Sigmoid colon (tissue), 7 donors: ENCODE data around the gene CEP250. TPM values are rescaled to one million over a fixed set of nuclear protein-coding genes. Genes with fewer than 3 reads are reported as not detected.

Experiments
- DNase-seq: peaks from one replicate; pipeline ENCODE4 v3.0.0-alpha.2; 2019
- H3K27ac ChIP-seq, 4 donors: fragments of 200-600 bp; sonication (generic); one replicate each; pipeline ENCODE4 v1.5.1; 2016 to 2019; ENCODE audit warnings: mild to moderate bottlenecking in 1 of 4
- H3K27me3 ChIP-seq, 3 donors: fragments of 200-600 bp; sonication (generic); one replicate each; pipeline ENCODE4 v1.5.1; 2019; ENCODE audit warnings: mild to moderate bottlenecking in 1 of 3
- H3K36me3 ChIP-seq, 4 donors: fragments of 200-600 bp; sonication (generic); one replicate each; pipeline ENCODE4 v1.5.1; 2016 to 2019
- H3K4me1 ChIP-seq, 4 donors: fragments of 200-600 bp; sonication (generic); one replicate each; pipeline ENCODE4 v1.5.1; 2017 to 2019
- H3K4me3 ChIP-seq, 4 donors: fragments of 200-600 bp; sonication (generic); one replicate each; pipeline ENCODE4 v1.5.1; 2017 to 2019; ENCODE audit warnings: mild to moderate bottlenecking in 2 of 4, moderate library complexity in 1 of 4
- H3K9me3 ChIP-seq, 4 donors: fragments of 200-600 bp in 3 of 4; sonication (generic) in 3 of 4; one replicate each; pipeline versions ENCODE4 v1.5.1 to v1.6.1; 2013 to 2019
- CTCF ChIP-seq, 4 experiments: fragments of 450-650 bp in 3 of 4; fragments of 200-600 bp in 1 of 4; IDR thresholded peaks; one replicate each; pipeline ENCODE4 v1.5.1; 2016 to 2019; ENCODE audit warnings: antibody characterized with exemption in 4 of 4, mild to moderate bottlenecking in 3 of 4, moderate library complexity in 2 of 4
- EP300 ChIP-seq, 4 donors: sonication (generic); formaldehyde crosslinking; IDR thresholded peaks; one replicate each; pipeline ENCODE4 v1.6.1; 2017; ENCODE audit warnings: antibody characterized with exemption in 4 of 4
- POLR2A ChIP-seq, 2 donors: fragments of 450-650 bp; IDR thresholded peaks; one replicate each; pipeline ENCODE4 v1.6.1; 2016; ENCODE audit warnings: antibody characterized with exemption in 2 of 2, mild to moderate bottlenecking in 2 of 2, moderate library complexity in 2 of 2
- POLR2AphosphoS5 ChIP-seq, 4 donors: sonication (generic); formaldehyde crosslinking; IDR thresholded peaks; one replicate each; pipeline ENCODE4 v1.6.1; 2017; ENCODE audit warnings: antibody characterized with exemption in 4 of 4
- WGBS, 2 donors: extraction: QIAGEN DNeasy Blood & Tissue Kit; methylation state at CpG; one replicate each; pipeline ENCODE4 v1.1.7; 2013; 5-methylcytosine and 5-hydroxymethylcytosine counted together
- intact Hi-C: fragments of 100-400 bp; cut with DNase I; formaldehyde crosslinking; loops from one replicate; pipeline ENCODE4 v1.15.1; 2023
- polyA plus RNA-seq, 3 donors: library from polyadenylated mRNA; stranded (reverse); fragments of 200-250 nt; gene quantifications; one replicate each; pipeline ENCODE4 v1.2.3, GENCODE V29; 2013
- total RNA-seq, 4 donors: library from RNA; depleted of rRNA; stranded (reverse); fragments of >200 nt; gene quantifications; one replicate each; pipeline ENCODE4 v1.1.0, GENCODE V29; 2016
- donor health status: healthy with polysubstance abuse.
- donor health status: Bipolar disorder and iron deficiency.
- donor health status: healthy.

Gene CEP250
- total and polyA plus RNA-seq, 7 donors, result 6.6 to 35.2 (median 16.4) TPM

GRCh38 chr20:35529552-35529951 lies 74.2 kb downstream of the CEP250 start, which contains the start of gene C20orf173:
C20orf173 (minus strand) TSS chr20:35529652; CDS start chr20:35529373, 279 bp downstream.
- 92 to 96% methylated on average over 2 of the region's 2 CpGs for WGBS, 2 donors
- DNase-seq, result no peak
- intact Hi-C loops, result no loop called here
- no peaks in the 10 kb centered on the region for H3K4me1 ChIP-seq
- no peak within 1 kb of the TSS for H3K27ac ChIP-seq
- no peak for TF ChIP-seq POLR2AphosphoS5 (IDR thresholded peaks at IDR 0.05)
- no peak for TF ChIP-seq POLR2A (IDR thresholded peaks at IDR 0.05)
- TF ChIP-seq CTCF (IDR thresholded peaks at IDR 0.05), result no peak
- TF ChIP-seq EP300 (IDR thresholded peaks at IDR 0.05), result no peak
- H3K36me3 ChIP-seq, result no peaks in the 10 kb centered on the region
- no peak within 1 kb of the TSS for H3K4me3 ChIP-seq
- no peaks in the 10 kb centered on the region for H3K27me3 ChIP-seq
- no peaks in the 10 kb centered on the region for H3K9me3 ChIP-seq

- TF ChIP-seq CTCF (IDR thresholded peaks at IDR 0.05), result no peak
- TF ChIP-seq POLR2A (IDR thresholded peaks at IDR 0.05), result no peak
- no peak for TF ChIP-seq POLR2AphosphoS5 (IDR thresholded peaks at IDR 0.05)
- no peak for TF ChIP-seq EP300 (IDR thresholded peaks at IDR 0.05)
- peaks cover 0 to 15% (median 14%) of the 10 kb centered on the region in 4 donors for H3K4me1 ChIP-seq
- H3K9me3 ChIP-seq, result no peaks in the 10 kb centered on the region
- WGBS, 2 donors, result 53 to 59% methylated on average over 11 of the region's 11 CpGs
- H3K36me3 ChIP-seq, result peaks cover 0 to 8% (median 0%) of the 10 kb centered on the region in 4 donors
- no peaks in the 10 kb centered on the region for H3K27me3 ChIP-seq
- no peak overlapping the region for H3K27ac ChIP-seq
- DNase-seq, result no peak
- intact Hi-C loops, result loop anchor here (5.0 to 10.0 kb wide), 4 partner anchors 77 to 158 kb away; partner anchors contain the start of genes CPNE1, NFS1, RBM12 and ROMO1
- no peak overlapping the region for H3K4me3 ChIP-seq
Observed at GRCh38 chr20:35539756-35540212, 84.4 kb downstream of the CEP250 start.

- Histone ChIP-seq H3K9me3 (no peaks in the 10 kb centered on the region), H3K4me3 (peak overlapping the region; percentile 68 to 88 (median 80)), H3K4me1 (peaks cover 0 to 15% (median 14%) of the 10 kb centered on the region in 4 donors), H3K36me3 (peaks cover 0 to 8% (median 0%) of the 10 kb centered on the region in 4 donors), H3K27me3 (no peaks in the 10 kb centered on the region), H3K27ac (peak overlapping the region in 1 of 4 donors; percentile 71)
- 30 to 41% methylated on average over 13 of the region's 13 CpGs for WGBS, 2 donors
- TF ChIP-seq POLR2A (IDR thresholded peaks at IDR 0.05) (no peak), POLR2AphosphoS5 (IDR thresholded peaks at IDR 0.05) (no peak), EP300 (IDR thresholded peaks at IDR 0.05) (no peak), CTCF (IDR thresholded peaks at IDR 0.05) (no peak)
- intact Hi-C loops, result loop anchor here (5.0 to 10.0 kb wide), 4 partner anchors 76 to 156 kb away; partner anchors contain the start of genes CPNE1, NFS1, RBM12 and ROMO1
- DNase-seq, result no peak
Observed at GRCh38 chr20:35541118-35541782, 85.9 kb downstream of the CEP250 start.

- H3K4me3 ChIP-seq, result peak within 1 kb of the TSS; percentile 68 to 88 (median 80)
- peaks cover 0 to 15% (median 14%) of the 10 kb centered on the region in 4 donors for H3K4me1 ChIP-seq
- H3K36me3 ChIP-seq, result peaks cover 0 to 13% (median 1%) of the 10 kb centered on the region in 4 donors
- H3K9me3 ChIP-seq, result no peaks in the 10 kb centered on the region
- TF ChIP-seq EP300 (IDR thresholded peaks at IDR 0.05), result no peak
- peak in 1 of 2 donors; percentile 20 for TF ChIP-seq POLR2A (IDR thresholded peaks at IDR 0.05)
- peak; percentile 31 to 73 (median 63) for TF ChIP-seq POLR2AphosphoS5 (IDR thresholded peaks at IDR 0.05)
- TF ChIP-seq CTCF (IDR thresholded peaks at IDR 0.05), result no peak
- intact Hi-C loops, result loop anchor here (5.0 to 10.0 kb wide), 4 partner anchors 75 to 155 kb away; partner anchors contain the start of genes CPNE1, NFS1, RBM12 and ROMO1
- 5 to 7% methylated on average over 57 of the region's 57 CpGs for WGBS, 2 donors
- no peaks in the 10 kb centered on the region for H3K27me3 ChIP-seq
- peak within 1 kb of the TSS; percentile 67 to 77 (median 72) for H3K27ac ChIP-seq
- DNase-seq, result peak; percentile 98
Observed at GRCh38 chr20:35541783-35542662, 86.6 kb downstream of the CEP250 start, which contains the start of gene ERGIC3. ERGIC3 (plus strand) TSS chr20:35542078; CDS start chr20:35542098, 20 bp downstream.
